Measurements from ENCODE around the gene MROH8. TPM values are rescaled to one million over a fixed set of nuclear protein-coding genes. Genes with fewer than 3 reads are reported as not detected.

The MROH8 gene
- total and polyA plus RNA-seq, 2 of the 13 experiments (the other 11 are each of a cell fraction or from before 2014, with no cell fraction given), result 2.6 to 5.5 TPM

GRCh38 chr20:37178839-37179682, at the start of gene MROH8, which contains the start of gene RPN2 (continued):
- peak; percentile 100 for TF ChIP-seq FOXK2 (IDR thresholded peaks at IDR 0.05)
- TF ChIP-seq, protein P1, sequence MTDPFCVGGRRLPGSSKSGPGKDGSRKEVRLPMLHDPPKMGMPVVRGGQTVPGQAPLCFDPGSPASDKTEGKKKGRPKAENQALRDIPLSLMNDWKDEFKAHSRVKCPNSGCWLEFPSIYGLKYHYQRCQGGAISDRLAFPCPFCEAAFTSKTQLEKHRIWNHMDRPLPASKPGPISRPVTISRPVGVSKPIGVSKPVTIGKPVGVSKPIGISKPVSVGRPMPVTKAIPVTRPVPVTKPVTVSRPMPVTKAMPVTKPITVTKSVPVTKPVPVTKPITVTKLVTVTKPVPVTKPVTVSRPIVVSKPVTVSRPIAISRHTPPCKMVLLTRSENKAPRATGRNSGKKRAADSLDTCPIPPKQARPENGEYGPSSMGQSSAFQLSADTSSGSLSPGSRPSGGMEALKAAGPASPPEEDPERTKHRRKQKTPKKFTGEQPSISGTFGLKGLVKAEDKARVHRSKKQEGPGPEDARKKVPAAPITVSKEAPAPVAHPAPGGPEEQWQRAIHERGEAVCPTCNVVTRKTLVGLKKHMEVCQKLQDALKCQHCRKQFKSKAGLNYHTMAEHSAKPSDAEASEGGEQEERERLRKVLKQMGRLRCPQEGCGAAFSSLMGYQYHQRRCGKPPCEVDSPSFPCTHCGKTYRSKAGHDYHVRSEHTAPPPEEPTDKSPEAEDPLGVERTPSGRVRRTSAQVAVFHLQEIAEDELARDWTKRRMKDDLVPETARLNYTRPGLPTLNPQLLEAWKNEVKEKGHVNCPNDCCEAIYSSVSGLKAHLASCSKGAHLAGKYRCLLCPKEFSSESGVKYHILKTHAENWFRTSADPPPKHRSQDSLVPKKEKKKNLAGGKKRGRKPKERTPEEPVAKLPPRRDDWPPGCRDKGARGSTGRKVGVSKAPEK (CRISPR knock-in tag; IDR thresholded peaks at IDR 0.05; ENCODE audit: borderline replicate concordance), result no peak
- no peak for TF ChIP-seq SOX6 (IDR thresholded peaks at IDR 0.05)
- TF ChIP-seq SOX6 (CRISPR knock-in tag; IDR thresholded peaks at IDR 0.05), result peak; percentile 75
- peak; percentile 98 for TF ChIP-seq SRSF1 (optimal IDR thresholded peaks at IDR 0.05; ENCODE audit: low read depth, low read length)
- TF ChIP-seq TGIF2 (CRISPR knock-in tag; IDR thresholded peaks at IDR 0.05), result no peak; the same call in 1 of the 2 replicates
- TF ChIP-seq ZNF33A (CRISPR knock-in tag; IDR thresholded peaks at IDR 0.05; ENCODE audit: borderline replicate concordance), result no peak
- TF ChIP-seq POLR2A (IDR thresholded peaks at IDR 0.05; ENCODE audit: insufficient read depth in 1 of 2, low read depth in 2 of 2, low read length in 2 of 2), result peak; percentile 77 to 79
- peak; percentile 82 for TF ChIP-seq TEF (CRISPR knock-in tag; IDR thresholded peaks at IDR 0.05)
- TF ChIP-seq ZNF354B (CRISPR knock-in tag; IDR thresholded peaks at IDR 0.05), result peak; percentile 84; the same call in 1 of the 2 replicates
- 0 out of 2 replicates have a peak, but pooled peaks have one; percentile 4 for TF ChIP-seq HES4 (CRISPR knock-in tag; IDR thresholded peaks at IDR 0.05; ENCODE audit: borderline replicate concordance)
- peak; percentile 69; the same call in 1 of the 2 replicates for TF ChIP-seq STAT5B (CRISPR knock-in tag; IDR thresholded peaks at IDR 0.05)
- TF ChIP-seq CHD4 (IDR thresholded peaks at IDR 0.05; ENCODE audit: borderline replicate concordance, low read length), result no peak
- TF ChIP-seq, protein P2, sequence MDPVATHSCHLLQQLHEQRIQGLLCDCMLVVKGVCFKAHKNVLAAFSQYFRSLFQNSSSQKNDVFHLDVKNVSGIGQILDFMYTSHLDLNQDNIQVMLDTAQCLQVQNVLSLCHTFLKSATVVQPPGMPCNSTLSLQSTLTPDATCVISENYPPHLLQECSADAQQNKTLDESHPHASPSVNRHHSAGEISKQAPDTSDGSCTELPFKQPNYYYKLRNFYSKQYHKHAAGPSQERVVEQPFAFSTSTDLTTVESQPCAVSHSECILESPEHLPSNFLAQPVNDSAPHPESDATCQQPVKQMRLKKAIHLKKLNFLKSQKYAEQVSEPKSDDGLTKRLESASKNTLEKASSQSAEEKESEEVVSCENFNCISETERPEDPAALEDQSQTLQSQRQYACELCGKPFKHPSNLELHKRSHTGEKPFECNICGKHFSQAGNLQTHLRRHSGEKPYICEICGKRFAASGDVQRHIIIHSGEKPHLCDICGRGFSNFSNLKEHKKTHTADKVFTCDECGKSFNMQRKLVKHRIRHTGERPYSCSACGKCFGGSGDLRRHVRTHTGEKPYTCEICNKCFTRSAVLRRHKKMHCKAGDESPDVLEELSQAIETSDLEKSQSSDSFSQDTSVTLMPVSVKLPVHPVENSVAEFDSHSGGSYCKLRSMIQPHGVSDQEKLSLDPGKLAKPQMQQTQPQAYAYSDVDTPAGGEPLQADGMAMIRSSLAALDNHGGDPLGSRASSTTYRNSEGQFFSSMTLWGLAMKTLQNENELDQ (CRISPR knock-in tag; IDR thresholded peaks at IDR 0.05; ENCODE audit: borderline replicate concordance), result no peak
- TF ChIP-seq, protein P3, sequence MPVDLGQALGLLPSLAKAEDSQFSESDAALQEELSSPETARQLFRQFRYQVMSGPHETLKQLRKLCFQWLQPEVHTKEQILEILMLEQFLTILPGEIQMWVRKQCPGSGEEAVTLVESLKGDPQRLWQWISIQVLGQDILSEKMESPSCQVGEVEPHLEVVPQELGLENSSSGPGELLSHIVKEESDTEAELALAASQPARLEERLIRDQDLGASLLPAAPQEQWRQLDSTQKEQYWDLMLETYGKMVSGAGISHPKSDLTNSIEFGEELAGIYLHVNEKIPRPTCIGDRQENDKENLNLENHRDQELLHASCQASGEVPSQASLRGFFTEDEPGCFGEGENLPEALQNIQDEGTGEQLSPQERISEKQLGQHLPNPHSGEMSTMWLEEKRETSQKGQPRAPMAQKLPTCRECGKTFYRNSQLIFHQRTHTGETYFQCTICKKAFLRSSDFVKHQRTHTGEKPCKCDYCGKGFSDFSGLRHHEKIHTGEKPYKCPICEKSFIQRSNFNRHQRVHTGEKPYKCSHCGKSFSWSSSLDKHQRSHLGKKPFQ (CRISPR knock-in tag; IDR thresholded peaks at IDR 0.05; ENCODE audit: insufficient replicate concordance), result peak; percentile 86
- TF ChIP-seq CBX2 (IDR thresholded peaks at IDR 0.05; ENCODE audit: low read depth, low read length), result no peak
- peak; percentile 91 for TF ChIP-seq CBX2 (CRISPR knock-in tag; IDR thresholded peaks at IDR 0.05; ENCODE audit: low read depth)
- TF ChIP-seq JUND (CRISPR knock-in tag; IDR thresholded peaks at IDR 0.05), result 0 out of 2 replicates have a peak, but pooled peaks have one; percentile 7
- TF ChIP-seq ZNF879 (CRISPR knock-in tag; IDR thresholded peaks at IDR 0.05), result peak; percentile 96
- peak; percentile 95 for TF ChIP-seq ZNF724P (CRISPR knock-in tag; IDR thresholded peaks at IDR 0.05; ENCODE audit: borderline replicate concordance)
- TF ChIP-seq, protein P4, sequence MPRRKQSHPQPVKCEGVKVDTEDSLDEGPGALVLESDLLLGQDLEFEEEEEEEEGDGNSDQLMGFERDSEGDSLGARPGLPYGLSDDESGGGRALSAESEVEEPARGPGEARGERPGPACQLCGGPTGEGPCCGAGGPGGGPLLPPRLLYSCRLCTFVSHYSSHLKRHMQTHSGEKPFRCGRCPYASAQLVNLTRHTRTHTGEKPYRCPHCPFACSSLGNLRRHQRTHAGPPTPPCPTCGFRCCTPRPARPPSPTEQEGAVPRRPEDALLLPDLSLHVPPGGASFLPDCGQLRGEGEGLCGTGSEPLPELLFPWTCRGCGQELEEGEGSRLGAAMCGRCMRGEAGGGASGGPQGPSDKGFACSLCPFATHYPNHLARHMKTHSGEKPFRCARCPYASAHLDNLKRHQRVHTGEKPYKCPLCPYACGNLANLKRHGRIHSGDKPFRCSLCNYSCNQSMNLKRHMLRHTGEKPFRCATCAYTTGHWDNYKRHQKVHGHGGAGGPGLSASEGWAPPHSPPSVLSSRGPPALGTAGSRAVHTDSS (CRISPR knock-in tag; conservative IDR thresholded peaks at IDR 0.05), result peak; percentile 89; the same call in 1 of the 2 replicates

Data from HepG2 (cell line).